Activated naive CD8-positive, alpha-beta T cell treated with anti-CD3 and anti-CD28 coated beads, Interleukin-2, amount 50 U/mL, for 16 hours (primary cell): Measurements from ENCODE around the gene GPATCH3.
"Not testable (repeated sequence)": the region's sequence is repeated elsewhere in the genome, so short reads cannot be mapped to it uniquely, and the experiment has no call there.

Source experiments
- DNase-seq: peaks from one replicate; pipeline ENCODE4 v3.0.0-alpha.2; 2020; ENCODE audit warnings: low read depth, low spot score

The GPATCH3 gene

DNA sequence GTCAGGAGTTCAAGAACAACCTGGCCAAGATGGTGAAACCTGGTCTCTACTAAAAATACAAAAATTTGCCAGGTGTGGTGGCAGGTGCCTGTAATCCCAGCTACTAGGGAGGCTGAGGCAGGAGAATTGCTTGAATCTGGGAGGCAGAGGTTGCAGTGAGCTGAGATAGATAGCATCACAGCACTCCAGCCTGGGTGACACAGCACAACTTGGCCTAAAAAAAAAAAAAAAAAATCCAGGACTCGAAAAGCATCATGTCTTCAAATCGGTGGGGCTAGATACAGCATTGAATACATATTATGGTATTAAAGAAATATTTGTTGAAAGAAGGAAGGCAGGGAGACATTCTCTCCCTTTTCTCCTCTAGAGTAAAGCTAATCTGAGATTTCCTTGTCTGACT, 27.2 kb downstream of the GPATCH3 start:
- not testable (repeated sequence) for DNase-seq

DNA sequence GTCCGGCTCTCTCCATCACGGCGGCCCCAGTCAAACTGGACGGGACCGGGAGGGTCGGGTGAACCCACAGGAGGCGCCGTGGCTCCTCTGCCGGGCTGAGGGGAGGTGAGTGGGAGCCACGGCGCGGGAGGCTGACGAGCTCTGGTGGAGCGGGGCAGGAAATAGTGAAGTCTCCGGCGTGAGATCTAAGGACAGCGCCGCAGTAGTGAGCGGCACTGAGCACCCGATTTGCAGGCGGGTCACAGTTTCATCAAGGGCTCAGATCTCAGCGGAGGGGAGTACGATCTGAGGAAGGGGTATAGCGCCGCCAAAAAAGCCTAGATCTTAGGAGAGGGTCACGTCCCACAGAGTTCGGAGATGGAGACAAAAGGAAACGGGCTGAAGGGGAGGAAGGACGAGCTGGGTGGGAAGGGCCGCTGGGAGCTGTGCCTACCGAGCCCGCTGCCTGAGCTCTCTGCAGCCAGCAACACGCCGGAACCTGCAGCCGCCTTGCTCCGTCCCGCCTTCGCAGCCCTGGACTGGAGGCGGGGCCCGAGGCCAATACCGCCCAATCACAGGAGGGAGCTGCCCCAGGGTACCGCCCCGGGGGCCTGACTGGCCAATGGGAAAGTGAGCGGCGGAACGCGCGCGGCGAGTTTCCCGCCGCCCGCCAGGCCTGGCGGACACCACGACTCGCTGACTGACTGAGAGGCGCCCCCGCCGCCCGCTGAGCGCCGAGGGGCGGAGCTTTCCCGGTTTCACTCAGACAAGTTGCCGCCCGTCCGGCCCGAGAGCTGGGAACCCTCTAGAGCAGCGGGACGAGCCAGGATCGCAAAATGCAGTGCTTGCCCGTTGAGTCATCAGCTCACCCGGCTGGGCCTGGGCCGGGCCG, 35.4 kb downstream of the GPATCH3 start:
- peak; percentile 85 for DNase-seq

- no peak for DNase-seq
Observed at GRCh38 chr1:26863685-26864077, 36.6 kb downstream of the GPATCH3 start.

DNA sequence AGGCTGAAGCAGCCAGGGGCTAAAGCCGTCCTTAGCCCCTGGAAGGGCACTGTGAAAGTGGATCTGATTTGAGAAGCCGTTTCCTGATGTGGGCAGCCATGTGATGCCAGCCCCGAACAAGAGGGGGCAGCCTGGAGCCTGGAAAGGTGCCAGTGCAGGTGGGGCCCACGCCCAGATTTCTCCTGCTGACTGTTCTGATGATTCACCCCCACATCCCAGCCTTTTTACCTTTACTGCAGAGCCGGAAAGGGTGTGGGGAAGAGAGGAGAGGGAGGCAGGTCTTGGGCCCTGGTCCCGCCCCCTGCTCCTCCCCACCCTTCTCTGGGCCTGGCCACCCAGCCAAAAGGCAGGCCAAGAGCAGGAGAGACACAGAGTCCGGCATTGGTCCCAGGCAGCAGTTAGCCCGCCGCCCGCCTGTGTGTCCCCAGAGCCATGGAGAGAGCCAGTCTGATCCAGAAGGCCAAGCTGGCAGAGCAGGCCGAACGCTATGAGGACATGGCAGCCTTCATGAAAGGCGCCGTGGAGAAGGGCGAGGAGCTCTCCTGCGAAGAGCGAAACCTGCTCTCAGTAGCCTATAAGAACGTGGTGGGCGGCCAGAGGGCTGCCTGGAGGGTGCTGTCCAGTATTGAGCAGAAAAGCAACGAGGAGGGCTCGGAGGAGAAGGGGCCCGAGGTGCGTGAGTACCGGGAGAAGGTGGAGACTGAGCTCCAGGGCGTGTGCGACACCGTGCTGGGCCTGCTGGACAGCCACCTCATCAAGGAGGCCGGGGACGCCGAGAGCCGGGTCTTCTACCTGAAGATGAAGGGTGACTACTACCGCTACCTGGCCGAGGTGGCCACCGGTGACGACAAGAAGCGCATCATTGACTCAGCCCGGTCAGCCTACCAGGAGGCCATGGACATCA, 37.2 kb downstream of the GPATCH3 start, which contains the start of gene SFN:
TSS of gene SFN (plus strand) at position 369 of the 904 bp plus-strand sequence. CDS start at position 433, 64 bp downstream.
- DNase-seq: no peak

GRCh38 chr1:26861889-26862378, 38.3 kb downstream of the GPATCH3 start:
- DNase-seq: no peak

DNA sequence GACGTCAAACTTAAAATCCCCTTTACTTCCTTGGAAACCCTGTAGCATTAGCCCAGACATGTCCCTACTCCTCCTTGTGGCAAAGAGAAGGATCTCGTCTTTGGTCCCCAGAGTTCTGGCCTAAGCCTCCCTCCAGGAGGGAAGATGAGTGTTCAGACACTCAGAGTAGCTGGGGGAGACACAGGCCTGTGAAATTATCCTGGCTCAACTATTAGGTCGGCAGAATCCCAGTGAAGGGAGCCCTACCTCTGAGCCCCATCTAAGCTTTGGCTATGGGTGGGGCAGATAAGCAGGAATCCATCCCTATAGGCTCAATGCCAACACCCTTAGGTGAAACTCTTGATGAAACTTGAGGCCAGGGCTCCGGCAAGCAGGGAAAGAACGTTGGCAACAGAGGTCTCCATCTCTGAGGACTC, 39.0 kb downstream of the GPATCH3 start:
- DNase-seq: no peak

- no peak for DNase-seq
Observed at GRCh38 chr1:26858891-26859640, 41.2 kb downstream of the GPATCH3 start.

DNA sequence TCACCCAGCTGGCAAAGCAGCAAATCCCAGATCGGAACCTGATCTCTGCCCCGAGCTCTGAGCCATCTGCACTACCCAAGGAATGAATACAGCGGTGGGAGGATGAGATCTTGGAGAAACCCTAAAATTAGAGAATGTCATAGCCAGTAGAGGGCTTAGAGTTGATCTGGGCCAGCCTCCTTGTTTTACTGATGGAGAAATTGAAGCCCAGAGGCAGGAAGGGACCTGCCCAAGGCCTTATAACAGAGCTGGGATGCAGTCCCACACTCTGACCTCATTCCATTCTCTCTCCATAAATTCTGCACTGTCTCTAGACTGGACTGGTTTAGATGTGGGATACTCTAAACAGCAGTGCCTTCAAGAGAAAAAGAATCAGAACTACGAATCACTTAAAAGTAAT, 42.1 kb downstream of the GPATCH3 start:
- no peak for DNase-seq

GRCh38 chr1:26857473-26858060, 42.7 kb downstream of the GPATCH3 start:
- DNase-seq: no peak

DNA sequence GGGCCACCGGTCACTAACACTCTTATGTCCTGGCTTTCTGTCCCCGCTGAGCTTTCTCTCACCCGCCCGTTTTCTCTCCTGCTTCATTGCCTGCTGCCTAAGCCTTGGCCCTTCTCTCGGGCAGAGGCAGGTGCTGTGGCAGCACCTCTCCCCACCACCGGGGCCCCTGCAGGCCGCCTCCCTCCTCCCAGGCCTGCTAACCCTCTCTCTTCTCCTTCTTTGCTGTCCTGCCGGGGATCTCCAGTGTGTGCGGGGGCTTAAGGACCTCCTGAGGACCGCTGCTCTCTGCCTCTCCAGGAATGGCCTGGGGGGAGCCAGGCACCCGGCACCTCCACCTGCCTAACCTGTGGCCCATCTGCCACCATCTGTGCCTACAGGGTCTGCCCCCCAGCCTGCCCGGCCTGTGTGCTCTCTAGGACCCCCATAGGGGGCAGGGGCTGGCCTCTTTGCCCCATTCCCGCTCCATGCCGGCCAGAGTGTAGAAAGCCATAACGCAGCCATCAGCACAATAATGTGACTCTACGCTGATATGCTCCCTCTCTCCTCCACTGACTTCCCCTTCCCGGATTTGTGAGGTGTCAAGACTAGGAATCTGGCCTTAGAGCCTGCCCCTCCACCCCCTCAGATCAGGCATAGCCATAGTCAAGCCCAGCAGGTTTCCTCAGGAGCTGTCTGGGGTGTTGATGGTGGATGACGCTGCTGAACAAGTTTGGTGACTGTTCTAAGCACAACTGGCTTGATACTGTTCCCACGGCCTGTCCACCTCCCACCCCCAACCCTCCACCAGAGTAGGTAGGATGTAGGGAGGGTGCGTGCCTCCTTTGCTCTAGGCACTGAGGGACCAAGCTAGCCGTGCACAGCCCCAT, 43.4 kb downstream of the GPATCH3 start:
- no peak for DNase-seq

GRCh38 chr1:26856181-26856580, 44.1 kb downstream of the GPATCH3 start:
- no peak for DNase-seq

DNA sequence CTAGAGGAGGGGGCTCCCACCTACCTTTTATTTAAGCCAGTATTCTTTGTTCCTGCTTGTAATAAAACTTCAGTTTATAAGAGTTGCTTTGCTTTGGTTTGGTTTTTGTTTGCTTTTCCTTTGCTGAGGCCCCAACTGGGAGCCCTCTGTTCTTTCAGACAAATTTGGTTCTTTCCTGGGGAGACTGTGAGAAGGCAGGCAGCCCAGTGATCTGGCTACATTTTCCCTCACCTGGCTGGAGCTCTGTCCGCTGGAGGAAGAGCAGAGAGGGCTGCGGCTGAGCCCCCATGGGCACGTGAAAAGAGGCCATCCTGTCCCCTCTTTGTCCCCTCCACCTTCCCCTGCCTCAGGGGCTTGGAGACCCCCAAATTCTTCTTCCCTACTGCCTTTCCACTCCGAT, 44.6 kb downstream of the GPATCH3 start:
- DNase-seq: no peak

- DNase-seq: no peak
Observed at GRCh38 chr1:26854906-26855305, 45.4 kb downstream of the GPATCH3 start.

- DNase-seq: no peak
Observed at GRCh38 chr1:26853600-26853999, 46.7 kb downstream of the GPATCH3 start.

DNA sequence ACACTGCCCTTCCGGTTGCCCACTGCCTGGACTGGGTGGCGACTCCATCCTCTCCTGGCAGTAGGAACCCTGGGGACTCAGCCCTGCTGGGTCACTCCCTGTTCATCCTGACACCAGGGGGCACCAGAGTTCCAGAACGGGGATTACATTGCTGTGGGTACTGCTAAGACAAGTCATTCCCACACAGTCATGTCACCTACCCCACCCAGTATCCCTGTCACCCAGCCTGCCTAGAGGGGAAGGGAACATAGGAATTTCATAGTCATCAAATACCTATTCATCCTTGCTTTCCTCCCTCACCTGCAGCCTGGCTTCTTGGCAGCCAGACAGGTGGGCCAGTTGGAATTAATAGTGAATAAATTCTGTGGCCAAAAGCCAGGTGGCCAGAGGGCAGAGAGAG, 47.1 kb downstream of the GPATCH3 start:
- DNase-seq: peak; percentile 66

- DNase-seq: no peak
Observed at GRCh38 chr1:26852701-26853100, 47.6 kb downstream of the GPATCH3 start.

GRCh38 chr1:26851106-26851684, 49.1 kb downstream of the GPATCH3 start:
- DNase-seq: no peak

DNA sequence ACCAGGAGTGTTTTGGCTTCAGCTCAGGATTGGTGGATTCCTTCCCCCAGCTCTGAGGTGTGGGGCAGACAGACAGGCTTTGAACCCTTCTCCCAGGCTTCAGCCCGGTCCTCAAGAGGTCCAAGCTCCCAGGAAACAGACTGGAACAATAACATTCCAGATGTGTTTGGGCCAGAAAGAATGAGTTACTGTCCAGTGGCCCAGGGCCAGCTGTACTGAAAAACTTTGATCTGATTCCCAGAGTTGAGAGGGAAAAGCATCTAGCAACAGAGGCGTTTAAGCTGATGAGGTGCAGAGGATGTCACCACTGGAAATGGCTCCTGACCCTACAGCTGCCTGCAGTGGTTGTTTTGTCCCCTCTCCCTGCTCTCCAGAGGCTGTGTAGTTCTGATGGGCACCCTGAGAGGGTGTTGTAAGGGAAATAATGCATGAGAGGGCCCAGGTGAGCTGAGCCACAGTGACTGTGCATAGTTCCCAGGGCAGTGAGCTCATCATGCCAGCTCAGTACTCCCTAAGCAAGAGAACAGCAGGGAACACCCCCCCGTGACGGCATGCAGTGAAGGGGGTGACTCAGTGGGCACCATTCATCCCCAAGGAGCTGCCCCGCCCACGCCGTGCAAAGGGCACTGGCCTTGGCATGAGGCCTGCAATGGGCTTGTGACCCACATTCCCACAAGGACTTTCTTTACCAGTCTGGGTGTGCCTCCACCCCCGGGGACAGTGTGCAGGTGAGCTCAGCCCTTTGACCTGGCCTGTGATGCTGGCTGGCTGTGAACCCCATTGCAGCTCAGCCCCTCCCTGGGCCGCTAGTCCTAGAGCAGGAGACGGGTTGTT, 51.1 kb downstream of the GPATCH3 start:
- DNase-seq: no peak

- no peak for DNase-seq
Observed at GRCh38 chr1:26848499-26848898, 51.8 kb downstream of the GPATCH3 start.
